Stimulated activated CD4-positive, alpha-beta T cell treated with anti-CD3 and anti-CD28 coated beads, Interleukin-12 subunit alpha, Interleukin-12 subunit beta, amount 100 ng/mL, for 48 hours (primary cell): ENCODE measurements around the gene SLC13A2.

ENCODE experiments used
- DNase-seq, 3 donors: peaks; one replicate each; pipeline ENCODE4 v3.0.0-alpha.2; 2020; ENCODE audit warnings: low read depth in 2 of 3, low spot score in 1 of 3

SLC13A2 gene

DNA sequence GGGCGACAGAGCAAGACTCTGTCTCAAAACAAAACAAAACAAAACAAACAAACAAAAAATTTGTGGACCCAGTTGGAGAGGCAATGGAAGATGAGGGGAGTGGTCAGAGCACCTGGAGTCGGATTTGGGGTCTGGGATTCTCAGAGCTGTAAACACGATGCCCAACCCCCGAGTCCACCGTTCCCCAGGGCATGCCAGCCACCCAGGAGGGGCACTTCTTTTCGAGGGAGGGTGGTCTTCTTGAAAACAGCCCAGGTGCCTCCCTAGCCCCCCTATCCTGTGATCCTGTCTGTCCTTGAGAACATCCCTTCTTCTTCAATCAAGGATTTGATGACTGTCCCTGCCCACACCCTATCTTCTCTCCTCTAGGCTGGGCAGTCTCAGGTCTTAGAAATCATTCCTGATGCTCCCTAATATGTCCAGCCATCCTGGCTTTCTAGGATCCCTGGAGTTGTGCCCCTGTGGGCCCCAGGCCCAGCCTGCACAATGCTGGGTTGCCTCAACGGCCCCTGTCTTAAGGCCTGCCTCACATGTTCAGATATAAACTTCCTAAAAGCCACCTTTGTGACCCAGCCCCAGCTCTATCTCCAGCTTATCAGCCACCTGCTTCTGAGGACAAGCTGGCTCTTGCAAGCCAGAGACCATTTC, 3.1 kb upstream of the SLC13A2 start:
- no peak for DNase-seq

DNA sequence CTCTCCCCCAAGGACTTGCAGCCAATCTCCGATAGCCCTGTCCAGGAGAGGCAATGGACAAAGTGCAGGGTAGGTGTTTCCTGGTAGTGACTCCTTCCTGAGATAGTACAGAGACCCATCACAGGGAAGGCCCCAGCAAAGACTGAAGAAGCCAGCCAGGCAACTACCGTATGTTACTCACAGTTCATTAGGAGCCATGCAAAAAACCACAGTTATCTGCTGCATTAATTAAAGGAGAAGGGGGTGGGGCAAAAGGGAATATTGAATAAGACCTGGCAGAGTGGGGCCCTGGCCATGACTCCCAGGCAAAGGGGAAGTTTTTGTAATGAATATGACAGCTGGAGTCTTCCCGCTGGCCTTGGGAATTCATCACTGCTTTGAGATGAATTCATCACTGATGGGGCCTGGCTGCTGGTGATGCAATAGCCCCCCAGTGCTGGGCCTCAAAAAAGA, 2.5 kb upstream of the SLC13A2 start:
- DNase-seq, result no peak

DNA sequence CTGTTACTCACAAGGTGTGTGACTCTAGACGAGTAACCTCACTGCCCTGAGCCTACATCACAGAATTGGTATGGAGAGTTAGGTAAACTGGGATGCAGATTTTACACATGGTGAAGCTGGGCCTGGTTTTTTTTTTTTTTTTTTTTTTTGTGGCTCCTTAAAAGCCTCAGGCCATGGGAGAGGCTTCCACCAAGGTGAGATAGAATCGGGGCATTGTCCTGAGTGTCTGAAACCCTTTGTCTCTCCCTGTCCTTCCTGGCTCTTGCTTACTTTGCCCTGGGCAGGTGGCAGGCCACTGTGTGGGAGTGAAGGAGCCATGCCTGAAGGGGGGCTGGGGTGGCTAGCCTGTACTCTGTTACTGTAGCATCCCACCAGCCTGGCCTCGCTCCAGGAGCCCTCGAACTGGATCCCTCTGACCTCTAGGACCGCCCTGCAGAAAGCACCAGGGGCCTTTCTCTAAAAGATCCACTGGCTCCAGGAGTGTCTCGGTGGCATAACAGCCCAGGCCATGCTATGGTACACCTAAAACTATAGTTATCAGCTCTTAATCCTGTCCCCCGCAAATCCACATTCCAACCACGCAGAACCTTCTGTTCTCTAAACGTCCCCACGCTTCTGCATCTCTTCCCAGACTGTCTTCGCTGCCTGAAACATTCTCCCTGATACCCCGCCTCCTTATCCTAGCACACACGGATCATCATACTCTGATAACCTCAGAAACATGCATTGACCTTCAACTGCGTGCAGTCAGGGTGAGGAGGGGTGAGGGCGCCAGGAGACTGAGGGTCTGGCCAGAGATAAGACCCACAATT, 1.7 kb upstream of the SLC13A2 start:
- no peak for DNase-seq

DNA sequence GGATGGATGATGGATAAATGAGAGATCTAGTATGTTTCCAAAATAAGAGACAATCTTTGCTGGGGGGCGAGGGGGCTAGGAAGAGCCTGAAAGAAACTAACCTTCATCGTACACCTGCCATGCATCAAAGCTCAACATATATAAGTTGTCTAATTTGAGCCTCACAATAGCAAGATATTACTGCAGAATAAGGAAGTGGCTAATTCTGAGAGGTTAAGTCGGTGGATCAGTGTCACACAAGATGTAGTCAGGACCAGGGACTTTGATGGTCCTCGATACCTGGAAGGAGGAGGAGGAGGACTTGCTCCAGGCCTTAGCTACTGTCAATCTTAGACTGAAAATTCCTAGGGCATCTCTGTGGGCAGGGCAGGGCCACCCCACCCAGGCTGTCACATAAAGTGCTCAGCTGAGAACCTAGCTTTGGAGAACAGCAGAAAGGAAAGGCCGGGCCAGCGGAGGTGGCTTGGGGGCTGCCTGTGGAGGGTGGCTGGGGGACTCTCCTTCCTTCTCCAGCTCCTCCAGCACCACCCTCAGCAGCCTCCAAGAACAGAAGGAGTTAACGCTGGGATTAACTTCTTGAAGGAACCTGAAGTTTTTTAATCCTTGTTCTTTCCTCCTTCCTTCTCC, 460 bp upstream of the SLC13A2 start:
- no peak for DNase-seq

DNA sequence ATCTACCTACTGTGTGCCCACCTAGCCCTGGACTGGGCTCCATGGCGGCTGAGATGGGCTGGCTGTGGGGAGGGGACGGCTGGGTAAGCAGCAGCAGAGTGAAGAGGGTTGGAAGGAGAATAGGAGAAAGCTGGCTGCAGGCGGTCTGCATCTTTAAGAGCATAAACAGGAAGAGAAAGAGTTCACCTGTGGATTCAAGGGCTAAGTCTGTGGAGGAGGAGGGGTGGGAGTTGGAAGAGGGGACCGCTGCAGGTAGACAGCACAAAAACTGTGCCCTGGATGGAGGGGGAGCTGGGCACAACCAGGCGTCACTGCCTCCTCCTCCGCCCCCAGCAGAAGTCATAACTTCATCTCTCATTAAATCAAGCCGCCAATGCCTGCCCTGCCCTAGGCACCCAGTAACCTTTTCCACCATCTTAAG, 677 bp downstream of the SLC13A2 start:
- no peak for DNase-seq

DNA sequence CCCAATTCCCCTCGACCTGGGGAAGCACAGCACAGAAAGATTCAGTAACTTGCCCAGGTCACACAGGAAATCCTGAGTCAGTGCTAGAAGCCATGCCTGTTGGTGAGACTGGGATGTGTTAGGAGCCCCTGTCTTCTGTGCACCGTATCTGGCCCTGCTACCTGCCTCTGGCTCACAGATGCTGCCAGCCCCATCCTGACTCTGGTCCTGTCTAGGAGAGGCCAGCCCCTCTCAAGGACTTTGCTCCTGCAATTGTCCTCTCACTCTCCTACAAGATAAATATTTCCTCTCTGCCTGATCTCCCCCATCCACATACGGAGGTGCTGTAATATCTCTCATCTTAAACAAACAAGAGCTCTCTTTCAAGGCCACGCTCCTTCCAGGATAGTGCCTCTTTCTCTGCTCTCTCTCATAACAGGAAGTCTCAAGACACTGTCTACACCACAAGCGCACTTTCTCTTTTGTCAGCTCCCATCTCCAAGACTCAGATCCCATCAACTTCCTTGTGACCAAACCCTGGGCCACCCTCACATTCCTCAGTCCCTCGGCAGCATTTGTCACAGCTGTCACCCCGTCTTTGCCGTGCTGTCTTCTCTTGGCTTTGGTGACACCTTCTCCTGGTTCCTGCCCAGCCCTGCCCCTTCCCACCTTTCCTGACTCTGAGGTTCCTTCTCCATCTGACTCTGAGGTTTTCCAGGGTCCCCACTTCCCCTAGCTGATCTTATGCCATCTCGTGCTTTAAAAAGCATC, 1.9 kb downstream of the SLC13A2 start:
- no peak for DNase-seq

DNA sequence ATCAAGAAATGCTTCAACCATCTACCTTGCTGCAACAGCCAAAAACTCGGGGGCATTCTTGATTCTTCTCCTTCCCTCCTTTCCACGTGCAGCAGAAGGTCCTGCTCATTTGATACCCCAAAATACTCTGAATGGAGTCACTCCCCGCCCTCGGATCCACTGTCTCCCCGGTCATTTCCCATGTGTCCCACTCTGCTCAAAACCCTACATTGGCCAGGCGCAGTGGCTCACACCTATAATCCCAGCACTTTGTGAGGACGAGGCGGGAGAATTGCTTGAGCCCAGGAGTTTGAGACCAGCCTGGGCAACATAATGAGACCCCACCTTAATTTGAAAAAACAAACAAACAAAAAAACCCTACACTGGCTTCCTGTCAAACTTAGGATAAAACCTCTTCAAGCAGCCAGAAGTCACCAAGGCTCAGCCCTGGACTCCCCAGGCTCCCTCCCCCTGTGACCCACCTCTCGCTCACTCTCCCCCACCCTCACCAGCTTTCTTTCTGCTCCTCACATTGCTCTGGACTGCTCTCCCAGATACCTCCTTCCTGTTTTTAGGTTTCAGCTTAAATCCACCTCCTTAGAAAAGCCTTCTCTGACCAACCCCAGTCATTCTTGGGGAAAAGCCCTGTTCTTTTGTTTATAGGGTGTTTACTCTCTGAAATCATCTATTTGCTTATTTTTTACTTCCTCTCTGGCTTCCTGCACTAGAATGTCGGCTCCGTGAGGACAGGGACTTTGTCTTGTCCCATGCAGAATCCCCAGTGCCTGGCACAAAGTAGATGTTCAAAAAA, 2.8 kb downstream of the SLC13A2 start:
- DNase-seq, result no peak

DNA sequence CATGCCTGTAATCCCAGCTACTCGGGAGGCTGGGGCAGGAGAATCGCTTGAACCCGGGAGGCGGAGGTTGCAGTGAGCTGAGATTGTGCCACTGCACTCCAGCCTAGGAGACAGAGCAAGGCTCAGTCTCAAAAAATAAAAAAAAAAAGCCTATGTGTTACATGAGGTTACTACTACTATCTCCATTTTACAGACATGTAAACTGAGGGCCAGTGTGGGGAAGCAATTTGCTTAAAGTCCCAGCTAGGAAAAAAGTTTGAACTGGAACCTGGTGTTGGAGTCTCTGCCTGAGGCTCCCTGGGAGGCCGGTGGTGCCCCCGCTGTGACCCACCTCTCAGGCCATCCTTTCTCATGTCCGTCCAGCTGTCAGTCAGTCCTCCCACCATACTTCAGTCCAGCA, 4.5 kb downstream of the SLC13A2 start:
- DNase-seq, result no peak

DNA sequence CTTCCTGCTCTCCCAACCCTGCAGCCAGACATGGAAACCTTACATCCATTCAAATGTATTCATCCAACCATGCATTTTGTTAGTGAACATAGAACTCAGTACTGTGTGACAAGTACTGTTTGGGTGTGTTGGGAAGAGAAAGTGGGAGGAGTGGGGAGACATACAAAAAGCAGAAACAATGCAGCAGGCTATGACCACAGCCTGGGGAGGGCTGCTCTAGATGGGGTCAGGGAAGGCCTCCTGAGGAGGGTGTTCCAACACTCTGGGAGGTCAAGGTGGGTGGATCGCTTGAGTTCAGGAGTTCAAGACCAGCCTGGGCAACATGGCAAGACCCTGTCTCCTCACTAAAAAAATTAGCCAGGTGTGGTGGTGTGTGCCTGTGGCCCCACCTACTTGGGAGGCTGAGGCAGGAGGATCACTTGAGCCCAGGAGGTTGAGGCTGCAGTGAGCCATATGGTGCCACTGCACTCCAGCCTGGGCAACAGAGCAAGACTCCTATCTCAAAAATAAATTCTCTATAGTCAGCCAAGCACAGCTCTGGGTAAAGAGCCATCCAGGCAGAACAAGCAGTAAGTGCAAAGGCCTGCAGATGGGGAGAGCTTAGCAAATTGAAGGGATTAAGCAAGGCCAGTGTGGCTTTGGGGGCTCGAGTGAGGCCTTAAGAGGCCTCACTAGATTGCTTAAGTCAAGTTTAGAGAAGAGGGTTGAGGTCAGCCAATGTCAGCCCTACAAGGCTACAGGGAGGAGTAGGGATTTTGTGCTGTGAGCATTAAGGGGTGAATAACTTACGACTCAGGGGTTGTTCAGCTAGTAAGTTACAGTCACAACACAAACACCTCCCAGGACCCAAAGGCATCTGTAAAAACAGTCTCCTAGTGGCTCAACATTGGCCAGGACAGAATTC, 5.5 kb downstream of the SLC13A2 start:
- DNase-seq, result no peak

DNA sequence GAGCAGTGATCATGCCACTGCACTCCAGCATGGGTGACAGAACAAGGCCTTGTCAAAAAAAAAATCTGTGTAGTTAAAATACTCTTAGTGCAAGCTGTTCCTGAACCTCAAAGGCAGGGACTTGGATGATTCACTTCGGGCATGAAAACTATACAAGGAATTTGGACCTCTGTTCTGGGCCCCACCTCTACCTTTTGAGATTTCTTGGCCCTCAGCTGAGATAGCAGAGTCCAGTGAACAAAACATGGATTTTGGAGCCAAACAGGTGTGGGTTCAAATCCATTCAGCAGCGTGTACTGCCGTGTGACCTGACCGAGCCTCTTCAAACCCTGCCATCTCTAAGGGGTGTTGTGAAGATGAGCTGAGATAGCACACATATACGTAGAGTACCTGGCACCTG, 6.8 kb downstream of the SLC13A2 start:
- no peak for DNase-seq

DNA sequence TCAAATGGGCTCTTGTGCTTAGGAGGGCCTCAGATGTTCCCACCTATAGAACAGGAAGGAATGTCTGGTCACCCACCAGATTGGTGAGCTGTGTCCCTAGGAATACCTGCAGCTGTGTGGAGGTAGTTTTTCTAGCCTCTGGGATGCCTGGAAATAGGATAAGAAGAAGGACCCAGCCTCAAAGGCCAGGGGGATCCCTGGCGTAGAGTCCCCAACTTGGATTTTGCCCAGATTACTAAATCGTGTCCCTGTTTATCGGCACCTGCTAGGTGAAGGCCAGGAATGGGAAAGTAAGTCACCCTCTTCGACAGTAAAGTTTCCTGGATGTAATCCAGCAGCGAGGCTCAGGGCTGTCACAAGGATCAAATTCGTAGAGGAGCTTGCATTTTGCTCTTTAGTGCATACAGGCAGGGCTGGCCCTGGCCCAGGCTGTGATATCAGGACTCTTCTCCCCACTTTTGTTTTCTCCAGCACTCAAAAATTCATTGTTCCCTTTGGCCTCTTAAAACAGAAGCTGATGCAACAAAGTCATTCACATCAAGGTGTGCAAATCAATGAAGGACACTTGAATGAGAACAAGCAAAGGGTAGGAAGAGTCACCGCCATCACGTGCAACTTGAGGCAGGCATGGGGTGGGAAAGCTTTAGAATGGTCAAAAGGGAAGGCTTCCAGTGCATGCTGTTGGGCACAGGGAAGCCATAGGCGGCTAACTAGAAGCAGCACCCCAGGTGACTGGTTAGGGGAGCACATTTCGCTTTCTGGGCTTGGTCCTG, 7.5 kb downstream of the SLC13A2 start:
- no peak for DNase-seq

DNA sequence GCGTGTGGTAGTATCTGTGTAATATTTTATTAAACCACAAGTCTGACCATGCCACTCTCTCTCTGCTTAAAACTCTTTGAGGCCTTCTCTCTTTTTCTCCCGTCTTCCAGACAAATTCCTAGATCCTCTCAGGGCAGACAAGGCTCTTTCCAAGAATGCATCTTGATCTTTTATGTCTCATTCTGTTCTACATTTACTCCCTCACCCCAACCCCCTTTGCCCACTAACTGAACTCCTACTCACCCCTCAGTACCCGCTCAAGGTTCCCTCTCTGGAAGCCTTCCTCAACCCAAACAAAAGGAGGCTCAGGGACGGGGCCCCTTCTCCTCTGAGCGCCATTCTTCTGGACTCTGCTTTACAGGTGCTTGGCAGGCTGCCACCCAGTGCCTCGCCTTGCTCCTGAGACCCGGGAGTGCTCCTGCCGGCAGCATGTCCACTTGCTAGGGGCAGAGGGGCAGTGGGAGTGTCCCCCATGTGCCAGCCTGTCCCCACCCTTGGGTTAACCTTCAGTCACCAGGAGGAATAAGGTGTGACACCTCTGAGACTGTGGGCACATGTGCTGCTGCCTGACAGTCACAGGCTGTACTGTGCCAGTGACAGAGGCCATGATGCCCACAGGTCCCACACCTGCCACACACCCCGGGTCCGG, 9.2 kb downstream of the SLC13A2 start:
- DNase-seq, result no peak

DNA sequence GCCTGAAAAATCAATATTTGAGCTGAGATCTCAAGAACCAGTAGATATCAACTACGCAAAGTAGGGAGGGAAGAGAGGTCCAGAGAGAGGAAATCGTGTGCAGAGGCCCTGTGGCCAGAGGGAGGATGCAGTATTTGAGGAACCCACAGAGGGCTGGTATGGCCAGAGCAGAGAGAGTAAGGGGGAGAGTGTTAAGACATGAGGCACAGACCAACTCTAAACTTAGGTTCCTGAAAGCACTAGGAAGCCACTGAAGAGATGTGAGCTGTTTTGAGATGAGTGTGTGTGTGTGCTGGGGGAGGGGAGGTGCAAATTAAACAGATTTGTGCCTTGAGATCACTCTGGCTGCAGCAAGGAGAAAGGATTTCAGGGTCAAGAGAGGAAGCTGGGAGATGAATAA, 10.9 kb downstream of the SLC13A2 start:
- DNase-seq, result no peak

DNA sequence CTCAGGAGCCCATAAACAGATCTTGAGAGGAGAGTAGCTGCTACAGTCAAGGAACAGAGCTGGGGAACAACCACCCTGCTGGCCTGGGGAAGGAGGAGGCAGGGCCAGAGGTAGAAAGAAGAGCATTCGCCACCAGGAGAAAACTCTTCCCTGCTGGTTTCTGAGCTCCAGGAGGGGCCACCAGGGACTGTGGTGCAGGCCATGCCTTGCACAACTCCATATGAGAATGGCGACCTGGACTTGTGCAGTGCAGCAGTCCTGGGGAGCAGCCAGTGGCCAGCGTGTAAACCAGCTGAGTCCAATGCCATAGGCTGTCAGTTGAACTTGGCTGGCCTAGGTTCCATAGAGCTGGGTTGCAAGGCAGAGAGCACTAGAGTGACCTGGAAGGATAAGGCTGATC, 11.6 kb downstream of the SLC13A2 start:
- no peak for DNase-seq

DNA sequence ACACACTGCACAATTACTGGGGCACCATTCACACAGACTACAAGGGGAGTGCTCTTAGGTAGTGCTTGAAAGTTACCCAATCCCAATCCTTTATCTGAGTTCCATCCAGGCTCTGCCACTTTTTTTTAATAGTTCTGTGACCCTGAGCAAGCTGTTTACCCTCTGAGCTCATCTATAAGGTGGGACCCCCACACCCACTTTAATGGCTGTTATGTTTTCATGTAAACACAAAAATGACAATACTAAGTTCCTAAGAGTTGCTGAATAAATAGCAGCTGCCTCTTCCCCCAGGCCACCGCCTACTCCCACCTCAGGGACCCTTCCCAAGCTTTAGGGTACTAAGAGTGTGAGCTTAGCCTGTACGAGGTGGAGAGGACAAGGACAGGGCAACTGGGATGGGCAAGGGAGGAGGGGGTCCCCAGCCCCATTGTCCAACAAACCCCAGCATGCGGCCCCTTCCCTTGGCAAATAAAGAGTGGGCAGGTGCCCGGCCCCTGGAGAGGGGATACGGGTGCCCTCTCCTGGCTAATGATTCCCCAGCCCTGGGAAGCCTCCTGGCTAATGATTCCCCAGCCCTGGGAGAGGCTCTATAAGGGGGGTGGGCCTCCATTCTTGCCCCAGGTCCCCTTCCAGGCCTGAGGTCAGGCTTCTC, 14.6 kb downstream of the SLC13A2 start:
- no peak for DNase-seq

DNA sequence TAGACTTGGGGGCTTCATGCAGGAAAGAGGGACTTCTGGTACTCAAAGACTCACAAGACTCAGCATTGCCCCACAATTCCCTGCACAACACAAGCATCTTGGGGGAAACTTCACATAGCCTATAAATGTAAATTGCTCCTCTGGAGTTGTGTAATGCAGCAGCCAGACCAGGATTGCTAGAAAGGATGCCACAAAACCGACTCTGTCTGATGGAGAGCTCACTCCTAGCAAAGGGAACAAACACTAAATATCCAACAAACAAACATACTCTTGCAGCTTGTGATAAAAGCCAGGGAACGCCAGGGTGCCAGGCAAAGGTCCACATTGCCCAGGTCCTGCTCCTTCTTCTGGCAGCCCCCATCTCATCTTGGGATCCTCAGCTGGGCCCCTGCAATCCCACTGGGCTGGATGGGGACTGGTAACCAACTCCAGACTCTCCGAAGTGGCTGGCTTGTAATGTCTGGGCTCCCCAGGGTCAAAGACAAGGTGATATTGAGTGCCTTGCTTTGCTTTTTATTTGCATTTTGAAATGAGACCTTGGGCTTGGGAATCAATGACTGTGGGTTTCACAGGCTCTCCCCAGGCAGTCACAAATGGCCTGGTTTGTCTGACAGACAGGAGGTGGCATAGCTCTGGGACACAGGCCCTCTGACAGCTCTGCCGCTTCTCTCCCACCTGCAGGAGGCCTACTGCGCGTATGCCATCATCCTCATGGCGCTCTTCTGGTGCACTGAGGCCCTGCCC, 15.3 kb downstream of the SLC13A2 start:
- no peak for DNase-seq

DNA sequence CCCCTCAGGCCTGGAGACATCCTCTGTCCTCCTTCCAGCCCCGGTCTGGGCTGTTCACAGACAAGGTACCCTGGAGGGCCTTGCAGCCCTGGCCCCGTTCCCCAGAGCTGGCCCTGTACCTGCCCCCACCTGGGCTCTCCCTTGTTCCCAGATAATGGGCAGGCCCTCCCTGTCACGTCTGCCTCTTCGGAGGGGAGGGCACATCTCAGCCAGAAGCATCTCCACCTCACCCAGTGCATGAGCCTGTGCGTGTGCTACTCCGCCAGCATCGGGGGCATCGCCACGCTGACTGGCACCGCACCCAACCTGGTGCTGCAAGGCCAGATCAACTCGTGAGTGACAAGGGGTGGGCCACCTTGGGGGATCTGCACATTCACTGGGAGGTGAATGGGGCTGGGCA, 17.8 kb downstream of the SLC13A2 start:
- DNase-seq, result no peak
